ENCODE results near the gene TMEM182.

DNA sequence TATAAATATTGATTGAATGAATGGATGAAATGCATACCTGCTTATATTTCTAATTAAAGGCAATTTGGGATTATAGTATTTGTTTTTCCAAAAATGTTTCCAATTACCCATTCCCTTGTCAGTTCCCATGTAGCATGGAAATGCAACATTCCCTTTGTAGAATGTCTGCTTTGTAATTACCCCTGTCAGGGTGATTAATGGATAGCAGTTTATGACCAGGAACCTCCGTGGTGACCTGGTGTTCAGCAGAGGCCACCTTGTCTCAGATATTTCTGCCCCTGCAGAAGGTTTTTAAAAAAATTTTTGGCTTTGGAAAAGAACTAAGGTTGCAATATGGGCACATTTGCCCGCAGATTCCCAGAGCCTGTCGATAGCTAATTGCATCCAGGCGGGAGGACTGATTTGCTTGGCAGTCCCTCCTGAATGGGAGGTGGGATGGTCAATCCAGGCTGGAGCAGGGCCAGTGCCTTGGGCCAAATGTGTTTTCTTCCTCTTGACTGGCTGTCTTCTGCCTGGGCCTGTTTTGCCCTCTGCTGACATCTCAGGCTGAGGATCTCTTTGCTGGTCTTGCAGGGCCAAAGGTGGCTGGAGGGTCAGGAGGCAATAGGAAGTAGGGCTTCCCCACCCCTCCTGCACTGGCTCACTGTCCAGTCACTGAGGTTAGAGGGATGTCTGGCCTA, 82.1 kb downstream of the TMEM182 start:
- no peak for TF ChIP-seq FIP1L1 (IDR thresholded peaks at IDR 0.05; ENCODE audit: low read depth, low read length, poor library complexity, severe bottlenecking)
- TF ChIP-seq RFX5 (IDR thresholded peaks at IDR 0.05; ENCODE audit: low read depth, low read length) = no peak
- TF ChIP-seq SP1 (CRISPR knock-in tag; IDR thresholded peaks at IDR 0.05) = no peak
- TF ChIP-seq, protein P1, sequence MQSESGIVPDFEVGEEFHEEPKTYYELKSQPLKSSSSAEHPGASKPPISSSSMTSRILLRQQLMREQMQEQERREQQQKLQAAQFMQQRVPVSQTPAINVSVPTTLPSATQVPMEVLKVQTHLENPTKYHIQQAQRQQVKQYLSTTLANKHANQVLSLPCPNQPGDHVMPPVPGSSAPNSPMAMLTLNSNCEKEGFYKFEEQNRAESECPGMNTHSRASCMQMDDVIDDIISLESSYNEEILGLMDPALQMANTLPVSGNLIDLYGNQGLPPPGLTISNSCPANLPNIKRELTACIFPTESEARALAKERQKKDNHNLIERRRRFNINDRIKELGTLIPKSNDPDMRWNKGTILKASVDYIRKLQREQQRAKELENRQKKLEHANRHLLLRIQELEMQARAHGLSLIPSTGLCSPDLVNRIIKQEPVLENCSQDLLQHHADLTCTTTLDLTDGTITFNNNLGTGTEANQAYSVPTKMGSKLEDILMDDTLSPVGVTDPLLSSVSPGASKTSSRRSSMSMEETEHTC (IDR thresholded peaks at IDR 0.05) = no peak
- TF ChIP-seq SPI1 (IDR thresholded peaks at IDR 0.05; ENCODE audit: borderline replicate concordance, low read depth, low read length) = no peak
- TF ChIP-seq JUN (IDR thresholded peaks at IDR 0.05; ENCODE audit: borderline replicate concordance, low read depth, low read length) = no peak
- no peak for TF ChIP-seq JUN (CRISPR knock-in tag; IDR thresholded peaks at IDR 0.05; ENCODE audit: borderline replicate concordance)
- no peak for TF ChIP-seq ZNF318 (IDR thresholded peaks at IDR 0.05; ENCODE audit: borderline replicate concordance in 1 of 2, low read depth in 1 of 2)
- TF ChIP-seq, protein P2, sequence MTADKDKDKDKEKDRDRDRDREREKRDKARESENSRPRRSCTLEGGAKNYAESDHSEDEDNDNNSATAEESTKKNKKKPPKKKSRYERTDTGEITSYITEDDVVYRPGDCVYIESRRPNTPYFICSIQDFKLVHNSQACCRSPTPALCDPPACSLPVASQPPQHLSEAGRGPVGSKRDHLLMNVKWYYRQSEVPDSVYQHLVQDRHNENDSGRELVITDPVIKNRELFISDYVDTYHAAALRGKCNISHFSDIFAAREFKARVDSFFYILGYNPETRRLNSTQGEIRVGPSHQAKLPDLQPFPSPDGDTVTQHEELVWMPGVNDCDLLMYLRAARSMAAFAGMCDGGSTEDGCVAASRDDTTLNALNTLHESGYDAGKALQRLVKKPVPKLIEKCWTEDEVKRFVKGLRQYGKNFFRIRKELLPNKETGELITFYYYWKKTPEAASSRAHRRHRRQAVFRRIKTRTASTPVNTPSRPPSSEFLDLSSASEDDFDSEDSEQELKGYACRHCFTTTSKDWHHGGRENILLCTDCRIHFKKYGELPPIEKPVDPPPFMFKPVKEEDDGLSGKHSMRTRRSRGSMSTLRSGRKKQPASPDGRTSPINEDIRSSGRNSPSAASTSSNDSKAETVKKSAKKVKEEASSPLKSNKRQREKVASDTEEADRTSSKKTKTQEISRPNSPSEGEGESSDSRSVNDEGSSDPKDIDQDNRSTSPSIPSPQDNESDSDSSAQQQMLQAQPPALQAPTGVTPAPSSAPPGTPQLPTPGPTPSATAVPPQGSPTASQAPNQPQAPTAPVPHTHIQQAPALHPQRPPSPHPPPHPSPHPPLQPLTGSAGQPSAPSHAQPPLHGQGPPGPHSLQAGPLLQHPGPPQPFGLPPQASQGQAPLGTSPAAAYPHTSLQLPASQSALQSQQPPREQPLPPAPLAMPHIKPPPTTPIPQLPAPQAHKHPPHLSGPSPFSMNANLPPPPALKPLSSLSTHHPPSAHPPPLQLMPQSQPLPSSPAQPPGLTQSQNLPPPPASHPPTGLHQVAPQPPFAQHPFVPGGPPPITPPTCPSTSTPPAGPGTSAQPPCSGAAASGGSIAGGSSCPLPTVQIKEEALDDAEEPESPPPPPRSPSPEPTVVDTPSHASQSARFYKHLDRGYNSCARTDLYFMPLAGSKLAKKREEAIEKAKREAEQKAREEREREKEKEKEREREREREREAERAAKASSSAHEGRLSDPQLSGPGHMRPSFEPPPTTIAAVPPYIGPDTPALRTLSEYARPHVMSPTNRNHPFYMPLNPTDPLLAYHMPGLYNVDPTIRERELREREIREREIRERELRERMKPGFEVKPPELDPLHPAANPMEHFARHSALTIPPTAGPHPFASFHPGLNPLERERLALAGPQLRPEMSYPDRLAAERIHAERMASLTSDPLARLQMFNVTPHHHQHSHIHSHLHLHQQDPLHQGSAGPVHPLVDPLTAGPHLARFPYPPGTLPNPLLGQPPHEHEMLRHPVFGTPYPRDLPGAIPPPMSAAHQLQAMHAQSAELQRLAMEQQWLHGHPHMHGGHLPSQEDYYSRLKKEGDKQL (CRISPR knock-in tag; IDR thresholded peaks at IDR 0.05; ENCODE audit: borderline replicate concordance) = no peak
- TF ChIP-seq, protein P3, sequence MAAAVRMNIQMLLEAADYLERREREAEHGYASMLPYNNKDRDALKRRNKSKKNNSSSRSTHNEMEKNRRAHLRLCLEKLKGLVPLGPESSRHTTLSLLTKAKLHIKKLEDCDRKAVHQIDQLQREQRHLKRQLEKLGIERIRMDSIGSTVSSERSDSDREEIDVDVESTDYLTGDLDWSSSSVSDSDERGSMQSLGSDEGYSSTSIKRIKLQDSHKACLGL (CRISPR knock-in tag; IDR thresholded peaks at IDR 0.05; ENCODE audit: borderline replicate concordance, poor library complexity, severe bottlenecking) = no peak

Data from K562 (cell line).